ENCODE results near the gene GAL3ST3.
"Not testable (repeated sequence)": the region's sequence is repeated elsewhere in the genome, so short reads cannot be mapped to it uniquely, and the experiment has no call there.

GAL3ST3 gene

DNA sequence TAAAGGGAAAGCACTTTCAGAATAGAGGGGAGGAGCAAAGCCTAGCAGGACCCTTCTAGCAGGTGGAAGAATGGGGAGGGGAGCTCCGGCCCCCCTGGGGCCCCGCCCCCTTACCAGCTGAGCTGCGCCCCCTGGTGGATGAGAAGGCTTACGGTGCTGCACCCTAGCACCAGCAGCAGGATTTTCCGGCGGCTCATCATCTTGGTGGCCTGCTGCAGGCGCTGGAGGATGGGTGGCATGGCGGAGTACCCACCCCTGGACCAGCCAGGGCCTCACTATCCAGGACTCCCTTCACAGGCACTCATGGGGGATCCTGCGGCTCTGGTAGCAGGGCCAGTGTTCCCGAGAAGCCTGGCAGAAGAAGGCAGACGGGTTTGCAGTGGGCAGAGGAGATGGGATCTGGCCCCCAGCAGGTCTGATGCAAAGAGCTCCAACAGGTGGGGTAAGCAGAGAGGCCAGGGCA is 3.8 kb downstream of the GAL3ST3 start:
- in situ Hi-C loops (cut with MboI; ENCODE audit: low sequenced_read_pairs), result no loop called here

DNA sequence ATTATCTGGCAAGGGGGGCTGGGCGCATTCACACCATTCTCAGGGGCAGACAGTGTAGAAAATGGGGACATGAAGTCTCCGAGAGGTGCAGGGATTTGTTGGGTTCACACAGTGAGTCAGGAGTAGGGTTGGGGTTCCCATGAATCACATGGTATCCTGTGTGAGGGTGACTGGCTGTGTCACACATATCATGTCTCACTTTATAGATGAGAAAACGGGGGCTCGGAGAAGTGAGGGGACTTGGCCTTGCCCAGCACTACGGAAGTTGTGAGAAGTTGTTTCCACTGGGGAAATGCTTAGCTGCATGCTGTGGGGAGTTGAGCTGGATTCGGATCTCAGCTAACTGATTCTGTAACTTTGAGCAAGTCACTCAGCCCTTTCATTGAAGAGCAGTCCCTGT is 4.2 kb downstream of the GAL3ST3 start:
- in situ Hi-C loops (cut with MboI; ENCODE audit: low sequenced_read_pairs), result no loop called here

DNA sequence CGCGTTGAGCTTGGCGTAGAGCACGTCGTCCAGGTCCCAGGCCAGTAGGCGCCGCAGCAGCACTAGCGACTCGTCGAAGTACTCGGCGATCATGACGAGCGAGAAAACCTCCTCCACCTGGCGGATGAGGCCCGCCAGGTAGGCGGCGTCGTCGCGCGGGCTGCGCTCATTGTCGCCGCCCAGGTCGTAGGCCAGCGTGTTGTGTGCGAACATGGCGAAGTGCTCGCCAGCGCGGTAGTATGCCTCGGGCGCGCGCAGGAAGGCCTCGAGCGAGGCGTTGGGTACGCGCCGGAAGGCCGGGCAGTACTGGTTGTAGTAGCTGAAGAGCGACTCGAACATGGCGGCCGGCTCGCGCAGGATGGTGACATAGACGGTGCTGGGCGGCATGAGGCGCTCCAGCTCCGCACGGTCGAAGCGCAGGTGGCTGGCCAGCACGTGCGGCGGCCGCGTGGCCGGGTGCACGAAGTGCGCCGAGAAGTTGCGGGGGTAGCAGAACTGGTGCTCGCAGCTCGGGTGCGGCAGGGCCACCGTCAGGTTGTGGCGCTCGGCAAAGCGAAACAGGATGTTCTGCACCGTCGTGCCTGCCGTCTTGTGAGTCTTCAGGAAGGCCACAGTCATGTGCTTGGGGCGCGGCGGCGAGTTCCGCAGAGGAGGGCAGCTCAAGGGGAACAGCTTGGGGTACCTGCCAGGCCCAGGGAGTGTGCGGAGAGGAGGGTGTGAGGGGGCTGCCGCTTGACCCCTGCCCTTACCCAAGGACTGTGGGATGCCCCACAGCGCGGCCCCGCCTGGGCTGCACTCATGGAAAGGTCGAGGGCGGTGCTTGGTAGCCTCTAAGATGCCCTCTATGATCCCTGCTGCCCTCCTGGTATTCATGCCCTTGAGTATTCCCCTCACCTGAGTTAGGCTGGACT is 5.7 kb downstream of the GAL3ST3 start:
- in situ Hi-C loops (cut with MboI; ENCODE audit: low sequenced_read_pairs), result no loop called here

DNA sequence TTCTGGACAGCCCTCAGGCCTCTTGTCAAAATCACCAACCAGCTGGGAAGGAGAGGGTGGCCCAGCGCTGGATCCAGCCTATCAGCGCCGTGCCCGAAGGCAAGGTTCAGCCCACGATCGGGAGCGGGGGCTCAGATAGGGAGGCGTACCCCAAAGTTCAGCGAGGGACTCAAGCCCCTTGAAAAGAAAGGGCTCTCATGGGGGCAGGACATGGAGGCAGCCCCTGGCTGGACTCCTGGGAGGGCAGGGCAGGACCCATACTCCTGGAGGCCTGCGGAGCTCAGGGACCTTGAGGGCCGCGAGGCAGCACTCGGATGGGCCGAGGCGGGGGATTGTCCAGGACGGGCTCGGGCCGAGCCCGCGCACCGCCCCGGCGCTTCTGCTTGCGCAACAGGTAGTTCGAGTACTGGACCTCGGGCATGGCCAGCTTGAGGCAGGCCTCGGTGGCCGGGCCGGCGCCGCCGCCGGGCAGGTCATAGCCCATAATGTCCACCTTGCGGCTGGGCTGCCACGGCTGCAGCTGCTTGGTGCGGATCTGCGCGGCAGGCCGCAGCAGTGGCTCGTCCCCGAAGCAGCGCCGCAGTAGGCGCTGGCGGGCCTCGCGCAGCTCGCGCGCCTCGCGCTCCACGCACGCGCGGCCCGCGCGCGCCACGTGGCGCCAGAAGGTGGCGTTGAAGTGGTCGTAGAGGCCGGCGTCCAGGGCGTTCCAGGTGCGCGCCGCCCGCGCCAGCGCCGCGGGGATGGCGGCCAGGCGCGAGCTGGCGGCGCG is 6.5 kb downstream of the GAL3ST3 start:
- in situ Hi-C loops (cut with MboI; ENCODE audit: low sequenced_read_pairs), result no loop called here

DNA sequence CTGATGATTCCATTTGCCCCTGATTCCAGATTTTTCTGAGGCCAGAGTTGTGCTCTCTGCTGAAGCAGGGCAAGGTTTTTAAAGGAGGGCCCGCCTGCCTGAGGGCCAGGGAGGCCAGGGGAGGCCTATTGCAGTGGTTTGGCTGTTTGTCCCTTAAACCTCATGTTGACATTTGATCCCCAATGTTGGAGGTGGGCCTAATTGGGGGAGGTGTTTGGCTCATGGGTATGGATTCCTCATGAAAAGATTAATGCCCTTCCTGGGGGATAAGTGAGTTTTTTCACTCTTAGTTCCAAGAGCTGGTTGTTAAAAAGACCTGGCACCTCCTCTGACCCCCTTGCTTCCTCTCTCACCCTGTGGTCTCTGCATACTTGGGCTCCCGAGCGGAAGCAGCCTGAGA is 9.2 kb downstream of the GAL3ST3 start:
- in situ Hi-C loops (cut with MboI; ENCODE audit: low sequenced_read_pairs), result no loop called here

DNA sequence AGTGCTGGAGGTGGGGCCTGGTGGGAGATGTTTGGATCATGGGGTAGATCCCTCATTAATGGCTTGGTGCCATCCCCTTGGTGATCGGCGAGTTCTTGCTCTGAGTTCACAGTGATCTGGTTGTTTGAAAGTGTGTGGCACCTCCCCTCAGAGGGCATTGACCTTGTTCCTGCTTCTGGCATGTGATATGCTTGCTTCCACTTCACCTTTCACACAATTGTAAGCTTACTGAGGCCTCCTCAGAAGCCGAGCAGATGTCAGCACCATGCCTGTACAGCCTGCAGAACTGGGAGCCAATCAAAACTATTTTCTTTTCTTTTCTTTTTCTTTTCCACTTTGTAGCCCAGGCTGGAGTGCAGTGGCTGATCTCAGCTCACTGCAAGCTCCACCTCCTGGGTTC is 11.6 kb downstream of the GAL3ST3 start:
- in situ Hi-C loops (cut with MboI; ENCODE audit: low sequenced_read_pairs), result no loop called here

DNA sequence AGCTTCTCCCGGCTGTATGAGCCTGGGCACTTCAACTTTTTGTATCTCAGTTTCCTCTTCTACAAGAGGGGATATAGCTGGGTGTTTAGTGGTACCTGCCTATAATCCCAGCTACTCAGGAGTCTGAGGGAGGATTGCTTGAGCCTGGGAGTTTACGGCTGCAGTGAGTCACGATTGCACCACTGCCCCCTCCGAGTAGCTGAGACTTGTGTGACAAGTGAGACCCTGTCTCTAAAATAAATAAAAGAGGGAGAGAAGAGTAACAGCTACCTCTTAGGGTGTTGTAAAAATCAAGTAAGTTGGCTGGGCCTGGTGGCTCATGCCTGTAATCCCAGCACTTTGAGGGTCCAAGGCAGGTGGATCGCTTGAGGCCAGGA is 12.6 kb downstream of the GAL3ST3 start:
- in situ Hi-C loops (cut with MboI; ENCODE audit: low sequenced_read_pairs), result no loop called here

DNA sequence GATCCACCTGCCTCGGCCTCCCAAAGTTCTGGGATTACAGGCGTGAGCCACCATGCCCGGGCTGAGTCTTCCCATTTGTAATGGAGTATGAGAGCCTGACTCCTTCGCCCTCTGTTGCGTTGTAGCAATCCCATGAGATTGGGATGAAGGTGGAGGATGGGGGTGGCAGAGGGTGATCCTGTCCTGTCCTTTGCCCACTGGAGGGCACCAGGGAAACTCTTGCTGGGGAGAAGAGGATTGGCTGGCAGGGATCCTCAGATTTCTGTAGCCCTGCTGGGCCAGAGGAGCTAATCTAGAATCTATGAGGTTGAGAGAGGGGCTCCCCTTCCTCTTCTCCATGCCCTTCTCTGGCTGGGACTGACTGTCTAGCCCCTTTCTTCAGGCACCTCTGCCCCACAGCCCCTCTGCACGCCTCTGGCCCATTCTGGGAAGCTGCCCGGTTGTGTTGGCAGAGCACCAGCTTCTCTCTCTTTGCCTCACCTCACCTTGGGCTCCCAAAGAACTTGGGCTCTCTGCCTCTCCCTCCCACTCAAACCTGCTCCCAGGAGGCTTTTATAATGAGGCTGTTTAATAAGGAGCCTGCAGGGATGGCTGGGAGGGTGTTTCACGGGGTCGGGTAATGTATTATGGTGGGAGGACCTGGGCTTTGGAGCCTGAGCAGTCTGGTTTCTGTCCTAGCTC is 13.2 kb downstream of the GAL3ST3 start:
- in situ Hi-C loops (cut with MboI; ENCODE audit: low sequenced_read_pairs), result no loop called here

DNA sequence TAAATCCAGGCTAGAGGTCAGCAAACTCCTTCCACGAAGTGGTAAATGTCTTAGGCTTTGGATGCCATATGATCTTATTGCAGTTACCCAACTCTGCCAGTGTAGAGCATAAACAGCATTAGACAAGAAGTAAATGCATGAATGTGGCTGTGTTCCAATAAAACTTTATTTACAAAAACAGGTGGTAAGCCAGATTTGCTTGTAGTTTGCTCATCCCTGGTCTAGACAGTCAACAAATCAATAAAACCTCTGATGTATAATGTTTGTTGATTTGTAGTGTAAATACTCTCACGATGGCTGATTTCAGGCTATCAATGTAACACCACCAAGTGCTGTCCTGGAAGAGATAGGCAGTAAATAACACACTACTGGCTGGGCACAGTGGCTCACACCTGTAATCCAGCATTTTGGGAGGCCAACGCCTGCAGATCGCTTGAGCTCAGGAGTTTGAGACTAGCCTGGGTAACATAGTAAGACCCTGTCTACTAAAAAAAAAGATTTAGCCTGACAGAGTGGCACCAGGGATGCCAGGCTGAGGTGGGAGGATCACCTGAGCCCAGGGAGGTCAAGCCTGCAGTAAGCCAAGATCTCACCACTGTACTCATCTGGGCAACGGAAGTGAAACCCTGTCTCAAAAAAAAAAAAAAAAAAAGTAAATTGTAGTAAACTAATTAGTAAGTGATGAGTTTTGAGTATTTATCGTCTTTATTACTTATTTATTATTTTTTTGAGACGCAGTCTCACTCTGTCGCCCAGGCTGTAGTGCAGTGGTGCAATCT is 15.8 kb downstream of the GAL3ST3 start:
- in situ Hi-C loops (cut with MboI; ENCODE audit: low sequenced_read_pairs), result no loop called here

DNA sequence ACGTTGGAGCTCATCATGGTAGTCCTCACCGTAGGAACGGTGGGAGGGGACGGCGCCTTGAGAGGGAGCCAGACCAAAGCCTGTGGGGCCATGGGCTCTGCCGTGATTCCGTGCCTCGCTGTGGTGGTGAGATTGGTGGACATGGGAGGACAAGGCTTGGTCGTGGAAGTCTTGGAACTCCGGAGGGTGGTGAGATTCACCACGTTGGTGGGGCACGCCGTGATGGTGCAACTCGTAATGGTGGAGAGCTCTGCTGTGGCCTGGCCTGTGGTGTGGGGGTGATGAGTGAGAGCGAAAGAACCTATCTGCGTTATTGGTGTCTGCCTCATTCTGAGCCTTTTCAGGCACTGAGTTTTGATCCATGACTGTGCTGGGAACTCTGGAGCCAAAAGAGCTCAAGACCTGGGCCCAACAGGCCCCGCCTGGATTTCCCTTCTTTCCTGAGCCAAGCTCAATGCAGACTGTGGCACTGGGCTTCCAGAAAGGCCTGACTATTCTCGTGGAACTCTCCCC is 22.9 kb downstream of the GAL3ST3 start, which contains the start of gene CATSPER1:
Gene CATSPER1 (minus strand): TSS at position 463 of the 513 bp plus-strand sequence. CDS start 100 bp downstream, at position 363.
- in situ Hi-C loops (cut with MboI; ENCODE audit: low sequenced_read_pairs), result no loop called here

DNA sequence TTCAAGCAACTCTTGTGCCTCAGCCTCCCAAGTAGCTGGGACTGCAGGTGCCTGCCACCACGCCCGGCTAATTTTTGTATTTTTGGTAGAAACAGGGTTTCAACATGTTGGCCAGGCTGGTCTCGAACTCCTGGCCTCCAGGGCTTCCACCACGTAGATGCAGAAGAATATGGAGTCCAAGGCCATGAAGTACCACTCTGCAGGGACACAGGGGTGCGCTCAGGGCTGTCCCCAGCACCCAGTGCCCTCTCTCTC is 25.8 kb downstream of the GAL3ST3 start:
- in situ Hi-C loops (cut with MboI; ENCODE audit: low sequenced_read_pairs), result not testable (repeated sequence)

DNA sequence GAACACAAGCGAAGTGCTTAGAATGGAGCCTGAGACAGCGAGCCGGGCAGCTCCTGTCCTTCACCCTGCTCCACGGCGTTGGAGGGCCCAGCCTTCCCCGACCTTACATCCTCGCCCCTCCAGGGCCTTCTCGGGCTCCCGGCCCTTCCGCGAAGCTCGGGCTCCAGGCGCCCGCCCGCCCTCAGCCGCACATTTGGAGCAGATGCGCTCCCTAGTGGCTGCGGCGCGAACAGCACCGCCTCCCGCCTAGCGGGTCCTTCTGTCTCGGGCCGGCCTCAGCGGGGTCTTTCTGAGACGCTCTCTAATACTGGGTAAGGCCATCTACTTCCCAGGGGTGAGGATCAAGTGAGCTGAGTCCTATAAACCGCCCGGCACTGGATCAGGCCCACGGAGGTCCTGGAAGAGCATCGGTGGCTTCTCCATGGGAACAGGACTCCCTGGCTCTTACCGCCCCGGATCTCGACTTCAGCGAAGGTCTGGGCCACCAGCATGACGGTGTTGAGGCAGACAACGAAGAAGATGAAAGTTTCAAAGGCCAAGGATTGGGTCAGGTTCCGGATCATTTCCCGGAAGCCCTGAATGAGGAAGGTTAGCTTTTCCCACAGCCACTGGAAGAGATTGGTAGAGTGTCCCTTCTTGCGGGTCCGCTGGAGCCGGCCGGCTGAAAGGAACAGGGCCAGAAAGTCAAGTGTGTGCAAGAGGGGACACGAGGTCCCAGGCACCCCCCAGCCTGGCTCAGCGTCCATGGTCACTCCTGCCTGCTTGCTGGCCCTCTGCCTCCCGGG is 26.4 kb downstream of the GAL3ST3 start:
- in situ Hi-C loops (cut with MboI; ENCODE audit: low sequenced_read_pairs), result no loop called here

DNA sequence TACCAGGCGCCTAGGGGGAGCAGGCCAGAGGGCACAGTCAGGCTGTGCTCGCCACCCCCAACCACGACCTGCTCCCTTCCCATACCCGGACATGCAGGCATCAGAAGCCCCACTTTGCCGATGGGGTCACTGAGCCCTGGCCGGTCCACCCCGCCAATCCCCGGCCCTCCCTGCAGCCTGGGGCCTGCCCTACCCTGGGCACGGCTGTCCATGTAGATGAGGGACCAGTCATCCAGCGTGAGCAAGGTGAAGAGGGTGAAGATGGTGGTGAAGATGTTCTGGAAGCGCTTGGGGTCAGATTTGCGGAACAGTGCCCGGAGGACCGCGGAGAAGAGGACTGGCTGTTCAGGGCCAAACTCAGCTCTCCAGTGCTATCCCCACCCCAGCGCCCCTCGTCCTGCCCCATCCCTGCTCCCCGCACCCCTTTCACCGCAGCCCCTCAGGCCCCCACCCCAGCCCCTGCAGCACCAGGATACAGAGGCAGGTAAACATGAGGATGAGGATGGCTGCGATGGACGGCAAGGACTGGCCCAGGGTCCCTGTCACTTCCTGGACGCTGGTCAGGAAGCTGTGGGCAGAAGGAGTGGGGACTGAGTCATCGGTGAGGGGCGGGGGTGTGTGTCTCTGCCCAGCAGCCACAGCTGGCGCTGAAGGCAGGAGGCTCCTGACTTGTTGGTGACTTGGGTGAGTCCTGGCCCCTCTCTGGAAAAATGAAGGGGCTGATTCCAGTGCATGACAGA is 28.2 kb downstream of the GAL3ST3 start:
- in situ Hi-C loops (cut with MboI; ENCODE audit: low sequenced_read_pairs), result no loop called here

DNA sequence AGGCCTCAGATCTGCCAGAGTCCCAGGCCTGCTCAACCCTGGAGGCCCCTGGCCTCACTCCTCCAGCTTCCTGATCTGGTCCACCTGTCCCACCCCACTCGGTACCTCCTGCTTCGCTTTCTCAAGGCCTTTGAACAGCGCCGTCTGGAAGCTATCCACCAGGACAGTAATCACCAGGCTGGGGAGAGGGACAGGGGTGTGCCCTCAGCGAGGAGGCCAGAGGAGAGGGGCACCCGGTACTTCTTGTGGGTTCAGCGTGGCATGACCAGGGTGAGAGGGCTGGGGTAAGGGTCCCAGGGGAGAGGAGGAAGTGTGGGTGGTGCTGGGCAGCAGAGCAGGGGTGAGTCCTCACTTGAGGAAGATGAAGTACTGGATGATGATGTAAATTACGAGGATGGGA is 28.7 kb downstream of the GAL3ST3 start:
- in situ Hi-C loops (cut with MboI; ENCODE audit: low sequenced_read_pairs), result no loop called here

DNA sequence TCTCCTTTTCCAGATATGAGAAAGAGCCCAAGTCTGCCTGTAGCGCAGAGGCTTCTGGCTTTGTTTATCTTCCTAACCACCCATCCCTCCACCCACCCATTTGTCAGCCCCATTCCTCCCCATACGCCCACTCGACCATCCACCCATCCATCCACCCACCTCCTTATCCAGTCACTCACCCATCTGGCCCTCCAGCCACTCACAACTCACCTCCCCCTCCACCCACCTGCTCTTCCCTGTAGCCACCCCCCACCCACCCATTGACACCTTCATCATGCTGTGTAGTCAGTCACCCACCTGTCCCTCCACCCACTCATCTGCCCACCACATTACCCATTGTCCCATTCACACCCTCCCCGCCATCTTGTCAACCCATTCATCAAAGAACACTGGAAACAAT is 31.6 kb downstream of the GAL3ST3 start:
- in situ Hi-C loops (cut with MboI; ENCODE audit: low sequenced_read_pairs), result no loop called here

DNA sequence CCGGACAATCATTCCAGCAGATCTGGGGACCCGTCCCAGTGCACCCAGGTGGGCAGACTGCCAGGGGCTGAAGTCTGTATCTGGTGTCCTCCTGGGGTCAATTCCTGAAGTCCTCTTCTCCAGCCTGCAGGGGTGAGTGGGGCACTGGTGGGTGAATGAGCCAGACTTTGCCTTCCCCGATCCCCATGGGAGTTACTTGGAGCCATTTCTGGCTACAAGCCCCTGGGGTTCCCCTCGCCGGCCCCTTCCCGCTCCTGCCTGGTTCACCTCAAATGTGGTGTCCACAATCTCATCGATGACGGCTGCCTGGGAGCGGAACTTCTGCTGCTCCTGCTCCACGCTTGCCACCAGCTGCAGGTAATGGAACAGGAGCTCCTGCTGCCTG is 32.2 kb downstream of the GAL3ST3 start:
- in situ Hi-C loops (cut with MboI; ENCODE audit: low sequenced_read_pairs), result no loop called here

DNA sequence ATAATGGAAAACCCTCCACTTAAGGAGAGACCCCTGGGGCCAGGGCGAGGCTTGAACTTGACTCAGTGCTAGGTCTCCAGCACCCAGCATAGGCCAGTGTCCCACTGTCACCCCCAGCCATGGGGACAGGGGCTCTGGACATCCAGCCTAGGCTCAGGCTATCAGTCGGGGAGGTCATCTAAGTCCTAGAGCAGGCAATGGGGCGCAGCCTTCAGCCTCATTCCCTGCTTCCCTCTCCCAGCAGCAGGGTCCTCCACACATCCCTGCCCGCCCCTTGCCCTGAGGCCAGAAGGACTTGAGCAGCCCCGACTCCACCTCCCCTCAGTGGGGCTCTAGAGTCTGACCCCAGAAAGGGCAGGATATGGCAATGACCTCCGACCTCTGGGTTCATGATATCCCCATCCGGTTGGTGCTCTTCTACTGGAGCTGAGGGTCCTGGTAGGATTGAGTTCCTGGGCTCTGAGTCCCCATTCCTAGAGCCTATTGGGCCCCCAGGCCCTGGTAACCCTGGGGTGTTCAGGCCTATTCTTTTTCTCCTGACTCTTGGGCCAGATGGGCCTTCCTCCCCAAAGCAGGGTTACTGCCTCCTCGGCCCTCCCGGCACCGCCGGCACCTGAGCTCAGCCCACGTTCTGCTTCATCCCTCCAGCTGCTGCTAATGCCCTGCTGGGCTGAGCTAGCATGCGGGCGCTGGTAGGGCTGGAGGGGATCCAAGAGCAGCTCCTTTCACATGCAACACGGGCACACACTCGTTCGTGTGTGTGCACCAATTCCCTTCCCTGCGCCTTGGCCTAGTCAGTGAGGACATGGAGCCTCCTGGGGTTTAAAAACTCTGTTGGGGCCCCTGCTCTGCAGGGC is 32.8 kb downstream of the GAL3ST3 start:
- in situ Hi-C loops (cut with MboI; ENCODE audit: low sequenced_read_pairs), result no loop called here

DNA sequence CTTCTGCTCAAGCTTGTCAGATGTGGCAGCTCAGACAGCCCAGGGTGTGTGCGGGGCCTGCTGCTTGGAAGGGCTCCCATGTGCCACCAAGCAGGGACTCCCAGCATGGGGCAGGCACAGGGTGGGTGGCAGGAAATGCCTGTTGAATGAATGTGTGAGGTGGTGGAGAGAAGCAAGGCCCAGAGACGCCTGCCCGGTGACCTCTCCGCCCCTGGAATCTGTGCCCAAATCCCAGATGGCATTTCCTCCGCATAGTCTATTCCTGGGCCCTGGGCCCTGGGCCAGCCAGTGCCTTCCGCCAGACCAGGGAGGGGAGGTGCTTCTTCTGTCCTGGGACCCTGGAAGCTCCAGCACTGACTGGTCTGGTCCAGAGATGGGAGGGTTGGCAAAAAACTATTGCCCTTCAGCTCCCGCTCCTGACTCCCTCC is 33.5 kb downstream of the GAL3ST3 start:
- in situ Hi-C loops (cut with MboI; ENCODE audit: low sequenced_read_pairs), result no loop called here
